RPMI7951 (cell line): ENCODE data around the gene RAB30. TPM values are rescaled to one million over a fixed set of nuclear protein-coding genes. Genes with fewer than 3 reads are reported as not detected.

Experiments
- DNase-seq: peaks from one replicate; pipeline ENCODE4 v3.0.0-alpha.2; 2012; ENCODE audit warnings: low read depth
- total RNA-seq: library from RNA; depleted of rRNA; stranded (reverse); fragments of >200 nt; shearing (Covaris generic); gene quantifications from 2 replicates; pipeline ENCODE4 v1.2.3, GENCODE V29; 2014; rRNA removed

RAB30 gene
- 15.9 and 16.0 TPM in 2 replicates for total RNA-seq

GRCh38 chr11:83071567-83072349 lies at the start of gene RAB30:
Gene RAB30 (minus strand): TSS chr11:83071897. CDS start chr11:82997316, 74,581 bp downstream.
- DNase-seq, result peak; percentile 100

- DNase-seq, result no peak
These were observed 48.6 kb upstream of the RAB30 start for GRCh38 chr11:83120327-83120726.

- no peak for DNase-seq
These were observed 47.5 kb upstream of the RAB30 start for GRCh38 chr11:83119216-83119615.

GRCh38 chr11:83118814-83119213 lies 47.1 kb upstream of the RAB30 start:
- DNase-seq, result no peak

- DNase-seq, result no peak
These were observed 44.4 kb upstream of the RAB30 start for GRCh38 chr11:83116015-83116641.

- DNase-seq, result no peak
These were observed 43.9 kb upstream of the RAB30 start for GRCh38 chr11:83115551-83115950.

GRCh38 chr11:83115026-83115425 lies 43.3 kb upstream of the RAB30 start:
- DNase-seq, result no peak

GRCh38 chr11:83112886-83113285 lies 41.2 kb upstream of the RAB30 start:
- DNase-seq, result no peak

GRCh38 chr11:83105168-83105567 lies 33.5 kb upstream of the RAB30 start:
- no peak for DNase-seq

GRCh38 chr11:83102834-83103233 lies 31.1 kb upstream of the RAB30 start:
- no peak for DNase-seq

- no peak for DNase-seq
These were observed 25.9 kb upstream of the RAB30 start for GRCh38 chr11:83097429-83098075.

GRCh38 chr11:83093634-83094033 lies 21.9 kb upstream of the RAB30 start:
- no peak for DNase-seq

- DNase-seq, result peak; percentile 66
These were observed 21.0 kb upstream of the RAB30 start for GRCh38 chr11:83092488-83093384.

- DNase-seq, result no peak
These were observed 17.3 kb upstream of the RAB30 start for GRCh38 chr11:83088965-83089364.

GRCh38 chr11:83087035-83087434 lies 15.3 kb upstream of the RAB30 start:
- DNase-seq, result peak; percentile 11

- no peak for DNase-seq
These were observed 8.1 kb upstream of the RAB30 start for GRCh38 chr11:83079820-83080219.

- no peak for DNase-seq
These were observed 6.6 kb upstream of the RAB30 start for GRCh38 chr11:83078269-83078668.

GRCh38 chr11:83073884-83074283 lies 2.2 kb upstream of the RAB30 start:
- DNase-seq, result no peak

GRCh38 chr11:83073258-83073657 lies 1.6 kb upstream of the RAB30 start:
- no peak for DNase-seq

GRCh38 chr11:83072350-83073242 lies 899 bp upstream of the RAB30 start:
- no peak for DNase-seq
